IMR-90 (cell line): ENCODE measurements around the gene FGD5. TPM values are rescaled to one million over a fixed set of nuclear protein-coding genes. Genes with fewer than 3 reads are reported as not detected.

Source experiments
- ATAC-seq: fragments of 200-7000 bp; cut with Tn5 transposase; 2 replicates; pipeline ENCODE4 v1.9.1; 2020; ENCODE audit warnings: low read depth, mild to moderate bottlenecking, moderate library complexity
- BruUV-seq: library from RNA; stranded (reverse); fragments of 400-500 nt; replicated peaks from 2 replicates; lab custom pipeline; 2021; lab: Mats Ljungman, UMichigan
- CTCF ChIA-PET: fragments of 300-600 bp; formaldehyde crosslinking; extraction: SDS; loops from one replicate; lab custom pipeline; 2021; ENCODE audit warnings: antibody characterized with exemption; lab: Yijun Ruan, JAX
- POLR2A ChIA-PET: fragments of 300-600 bp; sonication (Branson Sonifier 250); formaldehyde crosslinking; loops from one replicate; lab custom pipeline; 2022; ENCODE audit warnings: antibody characterized with exemption; ENCODE audit not compliant: unreplicated experiment; lab: Charles Lee
- DNase-seq: peaks from one replicate; pipeline ENCODE4 v3.0.0; 2013
- H2AFZ ChIP-seq: replicated peaks from 2 replicates; pipeline ENCODE3; 2013; ENCODE audit warnings: low read length, mild to moderate bottlenecking; ENCODE audit not compliant: poor library complexity
- H2AK5ac ChIP-seq: 2 replicates; pipeline ENCODE4 v1.6.1; 2013; ENCODE audit warnings: low read depth, low read length, inconsistent platforms
- H2AK9ac ChIP-seq: replicated peaks from 2 replicates; pipeline ENCODE3; 2013; ENCODE audit warnings: mild to moderate bottlenecking, low read depth, low read length, moderate library complexity; ENCODE audit not compliant: poor library complexity
- H2BK120ac ChIP-seq: 2 replicates; pipeline ENCODE4 v1.6.1; 2013; ENCODE audit warnings: low read depth, low read length, inconsistent platforms
- H2BK15ac ChIP-seq: 3 replicates; pipeline ENCODE4 v1.6.1; 2013; ENCODE audit warnings: low read depth, low read length, inconsistent platforms
- H2BK20ac ChIP-seq: 2 replicates; pipeline ENCODE4 v1.6.1; 2013; ENCODE audit warnings: low read depth, mild to moderate bottlenecking, inconsistent platforms, low read length, moderate library complexity
- H2BK5ac ChIP-seq: 2 replicates; pipeline ENCODE4 v1.6.1; 2013; ENCODE audit warnings: mild to moderate bottlenecking, low read depth, low read length, inconsistent platforms; ENCODE audit not compliant: poor library complexity, severe bottlenecking
- H3K14ac ChIP-seq: replicated peaks from 2 replicates; pipeline ENCODE4 v1.6.1; 2013; ENCODE audit warnings: low read depth, low read length, inconsistent platforms
- H3K18ac ChIP-seq: 2 replicates; pipeline ENCODE4 v1.6.1; 2013; ENCODE audit warnings: low read depth, low read length, control low read depth
- H3K23ac ChIP-seq: 2 replicates; pipeline ENCODE4 v1.6.1; 2013; ENCODE audit warnings: low read depth, low read length, inconsistent platforms
- H3K27ac ChIP-seq: 2 replicates; pipeline ENCODE4 v1.5.1; 2013; ENCODE audit warnings: mild to moderate bottlenecking, control low read depth, low read length; ENCODE audit not compliant: insufficient read depth
- H3K27me3 ChIP-seq: 2 replicates; pipeline ENCODE4 v1.6.1; 2013; ENCODE audit warnings: low read length; ENCODE audit not compliant: control insufficient read depth, insufficient read depth
- H3K36me3 ChIP-seq: 2 replicates; pipeline ENCODE4 v1.6.1; 2013; ENCODE audit warnings: low read length, mixed read lengths; ENCODE audit not compliant: control insufficient read depth, insufficient read depth
- H3K4ac ChIP-seq: 2 replicates; pipeline ENCODE4 v1.6.1; 2013; ENCODE audit warnings: low read depth, low read length, inconsistent platforms
- H3K4me1 ChIP-seq: 2 replicates; pipeline ENCODE4 v1.6.1; 2013; ENCODE audit warnings: low read length, mixed read lengths; ENCODE audit not compliant: control insufficient read depth, insufficient read depth
- H3K4me2 ChIP-seq: 2 replicates; pipeline ENCODE4 v1.6.1; 2013; ENCODE audit warnings: low read depth, mild to moderate bottlenecking, control low read depth, low read length, moderate library complexity
- H3K4me3 ChIP-seq: 2 replicates; pipeline ENCODE4 v1.5.1; 2013; ENCODE audit warnings: low read depth, mild to moderate bottlenecking, control low read depth, low read length, moderate library complexity; ENCODE audit not compliant: insufficient read depth
- H3K56ac ChIP-seq: 2 replicates; pipeline ENCODE4 v1.6.1; 2013; ENCODE audit warnings: low read length, inconsistent platforms; ENCODE audit not compliant: insufficient read depth; ENCODE audit errors: extremely low read depth
- H3K79me1 ChIP-seq, 2 experiments: 2 replicates each; pipeline ENCODE4 v1.6.1; 2013; ENCODE audit warnings: low read length in 2 of 2, inconsistent platforms in 1 of 2, low read depth in 1 of 2
- H3K9ac ChIP-seq: 2 replicates; pipeline ENCODE4 v1.6.1; 2013; ENCODE audit warnings: low read depth, low read length, control low read depth
- H3K9me1 ChIP-seq: 2 replicates; pipeline ENCODE4 v1.6.1; 2013; ENCODE audit warnings: low read length, inconsistent platforms; ENCODE audit not compliant: insufficient read depth
- H3K9me3 ChIP-seq: 2 replicates; pipeline ENCODE4 v1.6.1; 2013; ENCODE audit warnings: low read length; ENCODE audit not compliant: control insufficient read depth, insufficient read depth
- H4K20me1 ChIP-seq: 2 replicates; pipeline ENCODE4 v1.6.1; 2013; ENCODE audit warnings: low read length, inconsistent platforms; ENCODE audit not compliant: insufficient read depth
- H4K5ac ChIP-seq: 2 replicates; pipeline ENCODE4 v1.6.1; 2013; ENCODE audit warnings: mild to moderate bottlenecking, low read depth, low read length, control low read depth
- H4K8ac ChIP-seq, 2 experiments: 2 replicates each; pipeline ENCODE4 v1.6.1; 2013; ENCODE audit warnings: low read depth in 2 of 2, low read length in 2 of 2, control low read depth in 1 of 2, inconsistent platforms in 1 of 2
- H4K91ac ChIP-seq: 2 replicates; pipeline ENCODE4 v1.6.1; 2013; ENCODE audit warnings: low read depth, low read length, inconsistent platforms; ENCODE audit not compliant: insufficient read depth
- BHLHE40 ChIP-seq: fragments of 150-350 bp; IDR thresholded peaks from 2 replicates; pipeline ENCODE4 v1.6.1; 2016; ENCODE audit warnings: mild to moderate bottlenecking, low read depth, low read length
- CEBPB ChIP-seq: IDR thresholded peaks from 2 replicates; pipeline ENCODE4 v1.6.1; 2012; ENCODE audit warnings: low read depth, low read length, improper control_type of control experiment
- CHD1 ChIP-seq: IDR thresholded peaks from 2 replicates; pipeline ENCODE4 v1.6.1; 2012; ENCODE audit warnings: low read depth, low read length, improper control_type of control experiment
- FOS ChIP-seq: fragments of 150-350 bp; IDR thresholded peaks from 2 replicates; pipeline ENCODE4 v1.6.1; 2016; ENCODE audit warnings: low read depth, low read length
- MAFK ChIP-seq: IDR thresholded peaks from 2 replicates; pipeline ENCODE4 v1.6.1; 2012; ENCODE audit warnings: low read depth, low read length, improper control_type of control experiment
- MAZ ChIP-seq: IDR thresholded peaks from 2 replicates; pipeline ENCODE4 v1.6.1; 2012; ENCODE audit warnings: low read depth, mild to moderate bottlenecking, low read length, improper control_type of control experiment, moderate library complexity, borderline replicate concordance
- MXI1 ChIP-seq: IDR thresholded peaks from 2 replicates; pipeline ENCODE4 v1.6.1; 2012; ENCODE audit warnings: low read depth, mild to moderate bottlenecking, low read length, moderate library complexity, borderline replicate concordance
- NFE2L2 ChIP-seq: fragments of 150-350 bp; IDR thresholded peaks from 2 replicates; pipeline ENCODE4 v1.6.1; 2016; ENCODE audit warnings: low read depth, mild to moderate bottlenecking, low read length
- POLR2A ChIP-seq: IDR thresholded peaks from 2 replicates; pipeline ENCODE4 v1.6.1; 2012; ENCODE audit warnings: mild to moderate bottlenecking, low read depth, low read length
- RAD21 ChIP-seq: IDR thresholded peaks from 2 replicates; pipeline ENCODE4 v1.6.1; 2012; ENCODE audit warnings: low read length, improper control_type of control experiment
- RCOR1 ChIP-seq: IDR thresholded peaks from 2 replicates; pipeline ENCODE4 v1.6.1; 2012; ENCODE audit warnings: mild to moderate bottlenecking, low read length, improper control_type of control experiment; ENCODE audit not compliant: insufficient replicate concordance
- WGBS, 2 experiments: methylation state at CpG; one replicate each; pipeline versions ENCODE4 v1.1.5 to v1.1.7; 2013; ENCODE audit warnings: missing lambda C conversion rate in 2 of 2; ENCODE audit not compliant: insufficient read length in 1 of 2; ENCODE audit errors: extremely low coverage in 2 of 2; 5-methylcytosine and 5-hydroxymethylcytosine counted together
- dilution Hi-C: fragments of 300-500 bp; cut with HindIII; formaldehyde crosslinking; loops from one replicate; pipeline ENCODE4 v1.14.3; 2018; ENCODE audit warnings: low sequenced_read_pairs; ENCODE audit not compliant: unreplicated experiment
- in situ Hi-C: fragments of 300-500 bp; cut with MboI; formaldehyde crosslinking; loops from 3 replicates; pipeline ENCODE4 v1.14.3; 2019; ENCODE audit warnings: low sequenced_read_pairs, inconsistent platforms, mixed read lengths
- intact Hi-C: fragments of 100-400 bp; cut with micrococcal nuclease; formaldehyde crosslinking; loops from 2 replicates; pipeline ENCODE4 v1.10.0; 2022
- polyA plus RNA-seq, 3 experiments: library from polyadenylated mRNA; depleted of rRNA; stranded (reverse); fragments of >200 nt; gene quantifications; 2 replicates each; pipeline ENCODE4 v1.2.3, GENCODE V29; 2012; ENCODE audit warnings: low replicate concordance in 1 of 3
- total RNA-seq: library from RNA; depleted of rRNA; stranded (reverse); fragments of >200 nt; gene quantifications from 2 replicates; pipeline ENCODE4 v1.2.3, GENCODE V29; 2012
- TF ChIP-seq, protein P1 (sequence below): fragments of 150-350 bp; IDR thresholded peaks from 2 replicates; pipeline ENCODE4 v1.6.1; 2017; ENCODE audit warnings: mild to moderate bottlenecking, antibody characterized with exemption, low read length, low read depth
- TF ChIP-seq, protein P2 (sequence below): fragments of 150-350 bp; IDR thresholded peaks from 2 replicates; pipeline ENCODE4 v1.6.1; 2016; ENCODE audit warnings: low read depth, mild to moderate bottlenecking, low read length, moderate library complexity, borderline replicate concordance
- TF ChIP-seq, protein P3 (sequence below): conservative IDR thresholded peaks from 2 replicates; pipeline ENCODE4 v1.5.1; 2012; ENCODE audit warnings: mild to moderate bottlenecking, low read depth, low read length, improper control_type of control experiment

The FGD5 gene
- total and polyA plus RNA-seq, 2 of the 4 experiments (the other 2 are of a cell fraction) = not detected

DNA sequence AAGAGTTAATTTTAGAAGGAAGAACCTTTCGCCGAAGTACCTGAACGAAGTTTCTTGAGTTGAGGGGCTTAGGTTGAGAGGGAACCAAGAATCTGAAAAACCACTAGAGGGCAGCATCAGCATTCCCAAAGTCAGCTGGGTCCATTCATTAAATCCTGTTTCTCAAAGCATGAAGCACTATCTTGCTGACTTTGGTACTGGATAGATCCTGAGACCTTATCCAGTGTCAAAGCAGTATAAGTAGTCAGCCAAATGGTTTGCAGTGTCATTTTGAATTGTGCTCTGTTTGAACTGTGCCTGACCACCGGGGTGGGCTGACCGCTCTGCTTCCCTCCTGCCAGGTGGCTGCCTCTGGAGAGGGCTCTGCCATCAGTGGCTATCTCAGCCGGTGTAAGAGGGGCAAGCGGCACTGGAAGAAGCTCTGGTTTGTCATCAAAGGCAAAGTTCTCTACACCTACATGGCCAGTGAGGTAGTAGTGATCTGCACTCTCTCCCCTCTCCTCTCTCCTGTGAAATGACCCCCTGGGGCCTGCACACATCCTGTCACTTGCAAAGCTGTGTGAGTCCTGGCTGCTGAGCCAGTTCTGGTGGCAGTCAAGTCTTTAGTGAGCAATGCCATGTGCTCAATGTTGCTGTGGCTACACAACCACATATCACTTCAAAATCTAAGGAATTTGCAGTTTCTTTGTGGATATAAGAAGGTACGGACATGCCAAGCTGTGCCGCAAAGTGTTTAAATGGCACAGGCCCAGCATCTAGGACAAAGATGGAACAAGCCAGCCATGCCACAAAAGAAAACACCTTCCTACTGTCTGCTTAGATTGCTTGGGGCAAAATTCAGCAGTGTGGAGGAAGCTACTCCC is 107.2 kb downstream of the FGD5 start:
- Histone ChIP-seq H3K9me1 (no peaks in the 10 kb centered on the region), H2AK9ac (peak overlapping the region; percentile 30), H3K14ac (no peak overlapping the region), H2AK5ac (no peak overlapping the region), H3K27me3 (peaks cover 3% of the 10 kb centered on the region; the same call in 1 of the 2 replicates), H2BK20ac (no peak overlapping the region), H3K18ac (no peak overlapping the region), H3K27ac (no peak overlapping the region), H3K4me1 (peaks cover 2% of the 10 kb centered on the region; the same call in 1 of the 2 replicates), H3K4ac (no peak overlapping the region), H2BK5ac (no peak overlapping the region), H2AFZ (no peak overlapping the region), H4K20me1 (no peaks in the 10 kb centered on the region), H3K56ac (no peak overlapping the region), H4K91ac (no peak overlapping the region), H3K9ac (no peak overlapping the region), H3K23ac (no peak overlapping the region), H2BK15ac (no peak overlapping the region), H3K4me3 (no peak overlapping the region), H4K5ac (no peak overlapping the region), H3K36me3 (no peaks in the 10 kb centered on the region), H3K4me2 (no peak overlapping the region), H4K8ac (no peak overlapping the region), H2BK120ac (no peak overlapping the region), H3K79me1 (no peaks in the 10 kb centered on the region), H3K9me3 (no peaks in the 10 kb centered on the region)
- dilution Hi-C loops (no loop called here), in situ Hi-C loops (loop anchor here (10.0 to 25.0 kb wide), 2 partner anchors 286 to 421 kb away; partner anchors contain the start of gene CAPN7), intact Hi-C loops (loop anchor here (2.0 to 5.0 kb wide), 3 partner anchors 126 to 279 kb away; partner anchors contain the start of gene RBSN)
- DNase-seq (peak; percentile 71), ATAC-seq (peak; percentile 68)
- POLR2A ChIA-PET = interaction anchor here (0.6 kb wide), 1 partner anchor 13 kb away, joined by 4 read pairs; no protein-coding TSS in a partner anchor
- no TSS peak for BruUV-seq
- CTCF ChIA-PET = interaction anchor here (1.1 to 1.3 kb wide), 4 partner anchors 10 to 88 kb away, joined by 3 to 7 read pairs (median 4); no protein-coding TSS in a partner anchor
- WGBS, 2 experiments = 80% methylated on average over 1 of the region's 9 CpGs; no CpG with 5 or more reads in 1 of the 2 experiments
- no peak for TF ChIP-seq MAZ
- TF ChIP-seq CEBPB = no peak
- TF ChIP-seq, protein P1, sequence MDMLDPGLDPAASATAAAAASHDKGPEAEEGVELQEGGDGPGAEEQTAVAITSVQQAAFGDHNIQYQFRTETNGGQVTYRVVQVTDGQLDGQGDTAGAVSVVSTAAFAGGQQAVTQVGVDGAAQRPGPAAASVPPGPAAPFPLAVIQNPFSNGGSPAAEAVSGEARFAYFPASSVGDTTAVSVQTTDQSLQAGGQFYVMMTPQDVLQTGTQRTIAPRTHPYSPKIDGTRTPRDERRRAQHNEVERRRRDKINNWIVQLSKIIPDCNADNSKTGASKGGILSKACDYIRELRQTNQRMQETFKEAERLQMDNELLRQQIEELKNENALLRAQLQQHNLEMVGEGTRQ = no peak
- TF ChIP-seq RAD21 = peak; percentile 88
- no peak for TF ChIP-seq BHLHE40
- no peak for TF ChIP-seq NFE2L2
- TF ChIP-seq, protein P2, sequence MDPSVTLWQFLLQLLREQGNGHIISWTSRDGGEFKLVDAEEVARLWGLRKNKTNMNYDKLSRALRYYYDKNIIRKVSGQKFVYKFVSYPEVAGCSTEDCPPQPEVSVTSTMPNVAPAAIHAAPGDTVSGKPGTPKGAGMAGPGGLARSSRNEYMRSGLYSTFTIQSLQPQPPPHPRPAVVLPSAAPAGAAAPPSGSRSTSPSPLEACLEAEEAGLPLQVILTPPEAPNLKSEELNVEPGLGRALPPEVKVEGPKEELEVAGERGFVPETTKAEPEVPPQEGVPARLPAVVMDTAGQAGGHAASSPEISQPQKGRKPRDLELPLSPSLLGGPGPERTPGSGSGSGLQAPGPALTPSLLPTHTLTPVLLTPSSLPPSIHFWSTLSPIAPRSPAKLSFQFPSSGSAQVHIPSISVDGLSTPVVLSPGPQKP = no peak
- TF ChIP-seq CHD1 = no peak
- TF ChIP-seq RCOR1 = no peak
- no peak for TF ChIP-seq POLR2A
- no peak for TF ChIP-seq FOS
- no peak for TF ChIP-seq MXI1
- TF ChIP-seq MAFK = no peak
- TF ChIP-seq, protein P3, sequence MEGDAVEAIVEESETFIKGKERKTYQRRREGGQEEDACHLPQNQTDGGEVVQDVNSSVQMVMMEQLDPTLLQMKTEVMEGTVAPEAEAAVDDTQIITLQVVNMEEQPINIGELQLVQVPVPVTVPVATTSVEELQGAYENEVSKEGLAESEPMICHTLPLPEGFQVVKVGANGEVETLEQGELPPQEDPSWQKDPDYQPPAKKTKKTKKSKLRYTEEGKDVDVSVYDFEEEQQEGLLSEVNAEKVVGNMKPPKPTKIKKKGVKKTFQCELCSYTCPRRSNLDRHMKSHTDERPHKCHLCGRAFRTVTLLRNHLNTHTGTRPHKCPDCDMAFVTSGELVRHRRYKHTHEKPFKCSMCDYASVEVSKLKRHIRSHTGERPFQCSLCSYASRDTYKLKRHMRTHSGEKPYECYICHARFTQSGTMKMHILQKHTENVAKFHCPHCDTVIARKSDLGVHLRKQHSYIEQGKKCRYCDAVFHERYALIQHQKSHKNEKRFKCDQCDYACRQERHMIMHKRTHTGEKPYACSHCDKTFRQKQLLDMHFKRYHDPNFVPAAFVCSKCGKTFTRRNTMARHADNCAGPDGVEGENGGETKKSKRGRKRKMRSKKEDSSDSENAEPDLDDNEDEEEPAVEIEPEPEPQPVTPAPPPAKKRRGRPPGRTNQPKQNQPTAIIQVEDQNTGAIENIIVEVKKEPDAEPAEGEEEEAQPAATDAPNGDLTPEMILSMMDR = peak; percentile 81
